Thymus (tissue), 14 donors: Measurements from ENCODE around the gene CHP2. TPM values are rescaled to one million over a fixed set of nuclear protein-coding genes. Genes with fewer than 3 reads are reported as not detected.

Source experiments
- DNase-seq, 9 donors: peaks; one replicate each; pipeline ENCODE4 v3.0.0-alpha.2; 2013; ENCODE audit warnings: low spot score in 9 of 9, low read depth in 6 of 9, missing footprints in 1 of 9
- H3K27ac ChIP-seq, 2 donors: one replicate each; pipeline ENCODE4 v1.5.1; 2013; ENCODE audit warnings: control low read depth in 1 of 2, low read depth in 1 of 2, low read length in 1 of 2, mild to moderate bottlenecking in 1 of 2, moderate library complexity in 1 of 2
- H3K27me3 ChIP-seq, 2 donors: one replicate each; pipeline ENCODE4 v1.5.1; 2013; ENCODE audit warnings: low read length in 1 of 2; ENCODE audit not compliant: control insufficient read depth in 2 of 2, insufficient read depth in 1 of 2
- H3K36me3 ChIP-seq, 2 donors: one replicate each; pipeline ENCODE4 v1.5.1; 2013; ENCODE audit warnings: low read length in 1 of 2, mild to moderate bottlenecking in 1 of 2, moderate library complexity in 1 of 2; ENCODE audit not compliant: control insufficient read depth in 2 of 2, insufficient read depth in 2 of 2
- H3K4me1 ChIP-seq, 2 donors: one replicate each; pipeline ENCODE4 v1.5.1; 2013; ENCODE audit warnings: low read length in 2 of 2; ENCODE audit not compliant: control insufficient read depth in 2 of 2, insufficient read depth in 2 of 2
- H3K4me3 ChIP-seq, 2 donors: one replicate each; pipeline ENCODE4 v1.5.1; 2013; ENCODE audit warnings: low read length in 2 of 2, control low read depth in 1 of 2, mild to moderate bottlenecking in 1 of 2
- H3K9me3 ChIP-seq, 2 donors: one replicate each; pipeline ENCODE4 v1.5.1; 2013; ENCODE audit warnings: low read length in 1 of 2, mild to moderate bottlenecking in 1 of 2; ENCODE audit not compliant: control insufficient read depth in 2 of 2, insufficient read depth in 1 of 2
- WGBS: extraction: QIAGEN DNeasy Blood & Tissue Kit; methylation state at CpG from one replicate; pipeline ENCODE4 v1.1.7; 2013; 5-methylcytosine and 5-hydroxymethylcytosine counted together
- long read RNA-seq, 10 donors: transcript quantifications; one replicate each; lab custom pipeline, GENCODE V29; 2026
- polyA plus RNA-seq: library from polyadenylated mRNA; stranded (reverse); fragments of 200-250 nt; gene quantifications from one replicate; pipeline ENCODE4 v1.2.3, GENCODE V29; 2013
- total RNA-seq: library from RNA; stranded (reverse); fragments of 120-200 nt; gene quantifications from one replicate; pipeline ENCODE4 v1.2.4, GENCODE V29; 2013
- donor health status: healthy.

Gene CHP2
- 0.33 TPM for total RNA-seq
- 2.9 TPM for polyA plus RNA-seq
- long read RNA-seq, donor 1, result 0 reads
- long read RNA-seq, donor 2, result 0 reads
- long read RNA-seq, donor 3, result 0 reads
- long read RNA-seq, donor 4, result 0 reads
- long read RNA-seq, donor 5, result 0 reads
- long read RNA-seq, donor 6, result 0 reads
- long read RNA-seq, donor 7, result 0 reads
- long read RNA-seq, donor 8, result 0 reads
- long read RNA-seq, donor 9, result 0 reads
- long read RNA-seq, donor 10, result 0 reads

- Histone ChIP-seq H3K9me3 (no peaks in the 10 kb centered on the region), H3K4me1 (peaks cover 0 to 5% of the 10 kb centered on the region in 2 donors), H3K36me3 (no peaks in the 10 kb centered on the region), H3K27me3 (peaks cover 34 to 49% of the 10 kb centered on the region in 2 donors), H3K4me3 (peak within 1 kb of the TSS in 1 of 2 donors; percentile 12), H3K27ac (no peak within 1 kb of the TSS)
- WGBS, result 8% methylated on average over 80 of the region's 80 CpGs
- no peak for DNase-seq
Measured at GRCh38 chr16:23754594-23755483, at the start of gene CHP2. TSS of gene CHP2 (plus strand) at chr16:23755026. CDS start at chr16:23755050, 24 bp downstream.

- H3K36me3 ChIP-seq, result no peaks in the 10 kb centered on the region
- no peaks in the 10 kb centered on the region for H3K4me1 ChIP-seq
- peaks cover 0 to 6% of the 10 kb centered on the region in 2 donors for H3K27me3 ChIP-seq
- DNase-seq, result no peak
- H3K4me3 ChIP-seq, result no peak overlapping the region
- no peak overlapping the region for H3K27ac ChIP-seq
- 93% methylated on average over 2 of the region's 2 CpGs for WGBS
- peaks cover 1 to 4% of the 10 kb centered on the region in 2 donors for H3K9me3 ChIP-seq
Measured at GRCh38 chr16:23705517-23705902, 49.3 kb upstream of the CHP2 start.

GRCh38 chr16:23706439-23706838 lies 48.4 kb upstream of the CHP2 start:
- DNase-seq, result no peak
- 90% methylated on average over 4 of the region's 4 CpGs for WGBS
- no peaks in the 10 kb centered on the region for H3K36me3 ChIP-seq

GRCh38 chr16:23709536-23709935 lies 45.3 kb upstream of the CHP2 start:
- Histone ChIP-seq H3K9me3 (peaks cover 1 to 4% of the 10 kb centered on the region in 2 donors), H3K36me3 (no peaks in the 10 kb centered on the region), H3K27me3 (peaks cover 15 to 44% of the 10 kb centered on the region in 2 donors), H3K4me3 (no peak overlapping the region), H3K4me1 (no peaks in the 10 kb centered on the region), H3K27ac (no peak overlapping the region)
- DNase-seq, result no peak

More at GRCh38 chr16:23706439-23706838, 48.4 kb upstream of the CHP2 start:
- Histone ChIP-seq H3K27ac (no peak overlapping the region), H3K9me3 (peaks cover 1 to 4% of the 10 kb centered on the region in 2 donors), H3K4me1 (no peaks in the 10 kb centered on the region), H3K27me3 (peaks cover 0 to 13% of the 10 kb centered on the region in 2 donors), H3K4me3 (no peak overlapping the region)

- Histone ChIP-seq H3K9me3 (peaks cover 1 to 4% of the 10 kb centered on the region in 2 donors), H3K4me1 (no peaks in the 10 kb centered on the region), H3K27me3 (peaks cover 17 to 49% of the 10 kb centered on the region in 2 donors), H3K36me3 (no peaks in the 10 kb centered on the region), H3K27ac (no peak overlapping the region), H3K4me3 (no peak overlapping the region)
- 94% methylated on average over 2 of the region's 2 CpGs for WGBS
- no peak for DNase-seq
Measured at GRCh38 chr16:23710008-23710407, 44.8 kb upstream of the CHP2 start.

GRCh38 chr16:23710504-23710903 lies 44.3 kb upstream of the CHP2 start:
- Histone ChIP-seq H3K27me3 (peaks cover 17 to 49% of the 10 kb centered on the region in 2 donors), H3K27ac (no peak overlapping the region), H3K36me3 (no peaks in the 10 kb centered on the region), H3K4me1 (no peaks in the 10 kb centered on the region), H3K9me3 (peaks cover 1 to 4% of the 10 kb centered on the region in 2 donors), H3K4me3 (no peak overlapping the region)
- DNase-seq, result no peak
- 98% methylated on average over 3 of the region's 3 CpGs for WGBS

GRCh38 chr16:23711785-23712184 lies 43.0 kb upstream of the CHP2 start:
- no peaks in the 10 kb centered on the region for H3K4me1 ChIP-seq
- H3K36me3 ChIP-seq, result no peaks in the 10 kb centered on the region
- H3K4me3 ChIP-seq, result no peak overlapping the region
- H3K27me3 ChIP-seq, result peaks cover 17 to 49% of the 10 kb centered on the region in 2 donors
- no peak overlapping the region for H3K27ac ChIP-seq
- peaks cover 1 to 4% of the 10 kb centered on the region in 2 donors for H3K9me3 ChIP-seq
- 76% methylated on average over 4 of the region's 4 CpGs for WGBS
- DNase-seq, result no peak

- H3K27ac ChIP-seq, result no peak within 1 kb of the TSS
- H3K27me3 ChIP-seq, result peaks cover 17 to 53% of the 10 kb centered on the region in 2 donors
- H3K36me3 ChIP-seq, result no peaks in the 10 kb centered on the region
- 9% methylated on average over 37 of the region's 37 CpGs for WGBS
- H3K4me1 ChIP-seq, result no peaks in the 10 kb centered on the region
- H3K4me3 ChIP-seq, result no peak within 1 kb of the TSS
- DNase-seq, result no peak
- H3K9me3 ChIP-seq, result peaks cover 1 to 4% of the 10 kb centered on the region in 2 donors
Measured at GRCh38 chr16:23712976-23713375, 41.9 kb upstream of the CHP2 start, which contains the start of gene ERN2. TSS of gene ERN2 (minus strand) at chr16:23713222. CDS start at chr16:23713187, 35 bp downstream.

GRCh38 chr16:23716484-23716883 lies 38.3 kb upstream of the CHP2 start:
- DNase-seq, result no peak
- no peaks in the 10 kb centered on the region for H3K9me3 ChIP-seq
- H3K27ac ChIP-seq, result no peak overlapping the region
- H3K36me3 ChIP-seq, result no peaks in the 10 kb centered on the region
- H3K4me3 ChIP-seq, result no peak overlapping the region
- H3K27me3 ChIP-seq, result peaks cover 17 to 39% of the 10 kb centered on the region in 2 donors
- 94% methylated on average over 5 of the region's 5 CpGs for WGBS
- H3K4me1 ChIP-seq, result no peaks in the 10 kb centered on the region
